ENCODE results near the gene ERN1. TPM values are rescaled to one million over a fixed set of nuclear protein-coding genes. Genes with fewer than 3 reads are reported as not detected.

Gene ERN1
- total RNA-seq, 1 donor from 2014 or later, result 9.3 TPM

DNA sequence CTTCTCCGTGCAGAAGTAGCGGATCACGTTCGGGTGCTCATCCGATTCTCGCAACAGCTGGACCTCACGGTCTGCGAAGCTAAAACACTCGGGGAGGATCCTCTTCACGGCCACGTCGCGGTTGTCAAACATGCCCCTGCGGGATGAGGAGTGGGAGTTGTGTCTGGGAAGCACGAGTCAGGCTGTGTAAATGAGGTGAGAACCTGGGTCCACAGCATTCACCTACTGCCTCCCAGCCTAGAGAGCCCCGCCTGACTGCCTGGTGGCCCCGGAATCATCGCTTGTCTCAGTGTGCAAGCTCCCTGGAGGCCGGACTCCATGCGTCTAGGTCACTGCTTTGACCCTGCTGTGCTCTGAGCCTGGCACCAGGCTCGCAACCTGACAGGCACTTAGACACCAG is 75.6 kb downstream of the ERN1 start:
- Histone ChIP-seq H3K27me3 (ENCODE audit: low read depth) (no peaks in the 10 kb centered on the region), H3K4me3 (no peak overlapping the region), H3K36me3 (peaks cover 90% of the 10 kb centered on the region), H3K27ac (replicated peaks) (no peak overlapping the region), H3K9me3 (replicated peaks) (no peaks in the 10 kb centered on the region), H3K4me1 (no peaks in the 10 kb centered on the region)
- DNase-seq, result no peak
- TF ChIP-seq, protein P1, sequence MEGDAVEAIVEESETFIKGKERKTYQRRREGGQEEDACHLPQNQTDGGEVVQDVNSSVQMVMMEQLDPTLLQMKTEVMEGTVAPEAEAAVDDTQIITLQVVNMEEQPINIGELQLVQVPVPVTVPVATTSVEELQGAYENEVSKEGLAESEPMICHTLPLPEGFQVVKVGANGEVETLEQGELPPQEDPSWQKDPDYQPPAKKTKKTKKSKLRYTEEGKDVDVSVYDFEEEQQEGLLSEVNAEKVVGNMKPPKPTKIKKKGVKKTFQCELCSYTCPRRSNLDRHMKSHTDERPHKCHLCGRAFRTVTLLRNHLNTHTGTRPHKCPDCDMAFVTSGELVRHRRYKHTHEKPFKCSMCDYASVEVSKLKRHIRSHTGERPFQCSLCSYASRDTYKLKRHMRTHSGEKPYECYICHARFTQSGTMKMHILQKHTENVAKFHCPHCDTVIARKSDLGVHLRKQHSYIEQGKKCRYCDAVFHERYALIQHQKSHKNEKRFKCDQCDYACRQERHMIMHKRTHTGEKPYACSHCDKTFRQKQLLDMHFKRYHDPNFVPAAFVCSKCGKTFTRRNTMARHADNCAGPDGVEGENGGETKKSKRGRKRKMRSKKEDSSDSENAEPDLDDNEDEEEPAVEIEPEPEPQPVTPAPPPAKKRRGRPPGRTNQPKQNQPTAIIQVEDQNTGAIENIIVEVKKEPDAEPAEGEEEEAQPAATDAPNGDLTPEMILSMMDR (IDR thresholded peaks at IDR 0.05; ENCODE audit: borderline replicate concordance), result no peak
- intact Hi-C loops (cut with micrococcal nuclease), result no loop called here

DNA sequence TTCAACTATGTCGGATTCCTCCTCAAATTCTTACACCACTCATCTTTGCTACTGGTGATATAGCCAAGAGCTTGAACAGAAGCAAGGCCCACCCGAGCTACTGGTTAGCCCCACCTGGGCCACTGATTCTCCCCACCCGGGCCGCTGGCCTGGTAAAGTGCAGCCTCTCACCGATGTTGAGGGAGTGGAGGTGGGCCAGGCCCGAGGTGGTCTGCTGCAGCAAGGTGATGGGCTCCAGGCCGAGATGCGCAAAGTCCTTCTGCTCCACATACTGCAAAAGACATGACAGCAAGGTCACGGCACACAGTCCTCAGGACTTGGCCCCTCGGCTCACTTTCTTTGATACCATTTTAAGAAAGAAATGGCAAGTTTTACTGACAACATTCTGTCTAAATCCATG is 76.8 kb downstream of the ERN1 start:
- Histone ChIP-seq H3K27me3 (ENCODE audit: low read depth) (no peaks in the 10 kb centered on the region), H3K9me3 (replicated peaks) (no peaks in the 10 kb centered on the region), H3K4me3 (no peak overlapping the region), H3K27ac (replicated peaks) (no peak overlapping the region), H3K36me3 (peaks cover 91% of the 10 kb centered on the region), H3K4me1 (no peaks in the 10 kb centered on the region)
- DNase-seq, result no peak
- TF ChIP-seq, protein P1 (IDR thresholded peaks at IDR 0.05; ENCODE audit: borderline replicate concordance), result no peak
- intact Hi-C loops (cut with micrococcal nuclease), result no loop called here

DNA sequence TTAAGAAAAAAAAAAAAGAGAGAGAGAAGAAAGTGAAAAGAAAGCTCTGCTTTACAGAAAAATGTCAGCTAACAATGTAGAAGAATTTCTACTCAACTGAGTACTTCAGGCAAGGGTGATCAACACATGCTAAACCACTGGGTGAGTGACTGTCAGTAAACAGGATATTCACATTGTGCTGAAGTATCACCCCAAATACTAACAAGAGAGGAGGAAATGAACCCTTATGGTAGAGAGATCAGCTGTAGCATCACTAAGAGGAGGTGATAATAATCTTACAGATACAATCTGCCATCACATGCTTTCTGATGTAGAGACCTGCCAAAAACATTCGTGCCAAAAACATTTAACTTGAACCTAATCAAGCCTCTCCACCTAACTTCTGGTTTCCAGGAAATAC is 78.8 kb downstream of the ERN1 start:
- Histone ChIP-seq H3K9me3 (replicated peaks) (no peaks in the 10 kb centered on the region), H3K4me3 (no peak overlapping the region), H3K36me3 (peaks cover 94% of the 10 kb centered on the region), H3K27me3 (ENCODE audit: low read depth) (no peaks in the 10 kb centered on the region), H3K4me1 (no peaks in the 10 kb centered on the region), H3K27ac (replicated peaks) (no peak overlapping the region)
- intact Hi-C loops (cut with micrococcal nuclease), result no loop called here
- TF ChIP-seq, protein P1 (IDR thresholded peaks at IDR 0.05; ENCODE audit: borderline replicate concordance), result no peak
- DNase-seq, result no peak

DNA sequence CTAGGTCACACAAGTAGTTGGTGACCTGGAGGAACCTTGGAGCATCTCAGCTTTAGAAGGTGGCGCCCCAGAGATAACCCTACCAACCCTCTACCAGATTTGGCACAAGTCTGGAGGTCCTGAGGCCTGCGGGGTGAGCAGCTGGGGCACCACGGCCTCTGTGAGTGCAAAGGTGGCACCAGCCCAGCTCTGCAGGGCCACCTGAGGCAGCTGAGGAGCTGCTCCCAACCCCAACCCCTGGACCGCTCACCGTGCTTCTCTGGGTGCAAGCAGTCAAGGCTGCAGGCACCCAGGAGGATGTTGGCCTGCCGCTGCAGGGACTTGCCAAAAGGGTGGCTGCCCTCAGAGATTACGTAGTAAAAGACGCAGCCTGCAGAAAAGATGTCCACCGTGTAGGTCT is 81.1 kb downstream of the ERN1 start:
- Histone ChIP-seq H3K36me3 (peaks cover 94% of the 10 kb centered on the region), H3K4me3 (no peak overlapping the region), H3K9me3 (replicated peaks) (no peaks in the 10 kb centered on the region), H3K4me1 (no peaks in the 10 kb centered on the region), H3K27ac (replicated peaks) (no peak overlapping the region), H3K27me3 (ENCODE audit: low read depth) (no peaks in the 10 kb centered on the region)
- TF ChIP-seq, protein P1 (IDR thresholded peaks at IDR 0.05; ENCODE audit: borderline replicate concordance), result no peak
- no peak for DNase-seq
- intact Hi-C loops (cut with micrococcal nuclease), result no loop called here

DNA sequence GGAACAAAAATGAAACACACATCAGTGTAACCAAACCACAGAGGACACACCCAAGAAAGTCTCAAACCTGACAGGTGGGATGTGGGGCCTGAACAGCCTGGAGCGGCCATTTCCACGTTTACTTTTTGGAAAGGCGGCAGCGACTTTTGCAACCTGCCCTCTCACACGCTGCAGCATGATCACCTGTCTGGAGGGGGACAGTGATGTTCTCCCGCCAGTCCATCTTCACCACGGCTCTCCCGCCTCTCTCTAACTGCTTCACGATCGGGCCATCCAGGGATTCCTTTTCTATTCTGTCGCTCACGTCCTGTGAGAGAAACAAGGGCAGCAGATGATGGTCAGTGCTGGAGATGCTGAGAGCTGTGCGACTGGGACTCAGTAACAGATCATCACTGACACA is 84.8 kb downstream of the ERN1 start:
- H3K4me1 ChIP-seq, result no peaks in the 10 kb centered on the region
- H3K27me3 ChIP-seq (ENCODE audit: low read depth), result no peaks in the 10 kb centered on the region
- DNase-seq, result no peak
- peaks cover 80% of the 10 kb centered on the region for H3K36me3 ChIP-seq
- TF ChIP-seq, protein P1 (IDR thresholded peaks at IDR 0.05; ENCODE audit: borderline replicate concordance), result no peak
- H3K9me3 ChIP-seq (replicated peaks), result no peaks in the 10 kb centered on the region
- intact Hi-C loops (cut with micrococcal nuclease), result no loop called here
- H3K4me3 ChIP-seq, result no peak overlapping the region
- no peak overlapping the region for H3K27ac ChIP-seq (replicated peaks)

Data from left ventricle myocardium inferior (tissue), 1 donor.